ENCODE results near the gene BRWD1.
A peak's percentile ranks its signal among the peaks of the same experiment; 100 is the strongest.
"Not testable (repeated sequence)": the region's sequence is repeated elsewhere in the genome, so short reads cannot be mapped to it uniquely, and the experiment has no call there.

The BRWD1 gene

DNA sequence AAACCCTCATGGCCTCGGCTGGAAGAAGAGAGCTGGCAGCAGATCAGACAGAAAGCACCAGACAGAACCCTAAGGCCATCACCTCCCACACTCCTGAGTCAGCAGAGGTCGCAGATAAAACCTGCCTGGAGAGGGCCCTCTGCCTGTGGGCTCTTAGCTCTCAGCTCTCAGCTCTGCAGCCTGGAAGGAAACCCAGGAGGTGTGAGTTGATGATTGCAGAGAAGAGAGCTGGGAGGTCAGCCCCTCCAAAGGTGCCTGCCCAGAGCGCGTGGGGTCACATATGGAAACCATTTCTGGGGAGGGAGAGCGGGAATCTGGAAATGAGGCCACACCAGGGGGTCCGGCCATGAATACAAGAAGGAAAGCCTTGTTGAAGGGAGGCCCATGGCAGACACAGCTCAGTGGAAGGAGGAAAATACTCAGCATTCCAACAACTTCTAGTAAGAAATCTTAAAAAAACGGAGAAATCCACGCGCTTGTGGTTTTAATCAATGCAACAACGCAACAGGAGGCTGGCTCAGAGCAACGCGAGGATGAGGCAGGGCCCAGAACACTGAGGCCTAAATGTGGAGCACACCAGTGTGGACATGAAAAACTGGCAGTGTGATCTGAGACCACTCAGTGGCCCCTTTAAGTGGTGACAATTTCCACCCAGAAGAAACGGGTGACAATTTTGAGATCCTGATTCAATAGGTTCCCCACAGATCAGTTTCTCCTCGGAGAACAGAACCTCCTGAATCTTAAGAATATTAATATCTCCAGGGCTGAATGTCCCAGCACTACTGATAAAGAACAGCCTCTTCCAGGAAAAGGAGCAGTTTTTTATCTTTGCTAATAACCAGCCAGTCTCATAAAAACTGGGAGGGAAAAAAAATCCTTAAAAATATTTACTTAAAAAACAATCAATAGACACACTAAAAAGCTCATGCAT lies 175.9 kb downstream of the BRWD1 start:
- H3K4me1 Mint-ChIP-seq, result peaks cover 36% of the 10 kb centered on the region
- peak; percentile 45 for DNase-seq
- peaks cover 3% of the 10 kb centered on the region for H3K27me3 Mint-ChIP-seq (ENCODE audit: low read depth, poor library complexity)
- peak overlapping the region; percentile 42 for H3K4me3 Mint-ChIP-seq
- H3K9me3 Mint-ChIP-seq, result no peaks in the 10 kb centered on the region
- H3K36me3 Mint-ChIP-seq (ENCODE audit: low read depth), result no peaks in the 10 kb centered on the region
- H3K27ac Mint-ChIP-seq, result peak overlapping the region; percentile 88
- TF ChIP-seq, protein P1, sequence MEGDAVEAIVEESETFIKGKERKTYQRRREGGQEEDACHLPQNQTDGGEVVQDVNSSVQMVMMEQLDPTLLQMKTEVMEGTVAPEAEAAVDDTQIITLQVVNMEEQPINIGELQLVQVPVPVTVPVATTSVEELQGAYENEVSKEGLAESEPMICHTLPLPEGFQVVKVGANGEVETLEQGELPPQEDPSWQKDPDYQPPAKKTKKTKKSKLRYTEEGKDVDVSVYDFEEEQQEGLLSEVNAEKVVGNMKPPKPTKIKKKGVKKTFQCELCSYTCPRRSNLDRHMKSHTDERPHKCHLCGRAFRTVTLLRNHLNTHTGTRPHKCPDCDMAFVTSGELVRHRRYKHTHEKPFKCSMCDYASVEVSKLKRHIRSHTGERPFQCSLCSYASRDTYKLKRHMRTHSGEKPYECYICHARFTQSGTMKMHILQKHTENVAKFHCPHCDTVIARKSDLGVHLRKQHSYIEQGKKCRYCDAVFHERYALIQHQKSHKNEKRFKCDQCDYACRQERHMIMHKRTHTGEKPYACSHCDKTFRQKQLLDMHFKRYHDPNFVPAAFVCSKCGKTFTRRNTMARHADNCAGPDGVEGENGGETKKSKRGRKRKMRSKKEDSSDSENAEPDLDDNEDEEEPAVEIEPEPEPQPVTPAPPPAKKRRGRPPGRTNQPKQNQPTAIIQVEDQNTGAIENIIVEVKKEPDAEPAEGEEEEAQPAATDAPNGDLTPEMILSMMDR (IDR thresholded peaks at IDR 0.05), result no peak

DNA sequence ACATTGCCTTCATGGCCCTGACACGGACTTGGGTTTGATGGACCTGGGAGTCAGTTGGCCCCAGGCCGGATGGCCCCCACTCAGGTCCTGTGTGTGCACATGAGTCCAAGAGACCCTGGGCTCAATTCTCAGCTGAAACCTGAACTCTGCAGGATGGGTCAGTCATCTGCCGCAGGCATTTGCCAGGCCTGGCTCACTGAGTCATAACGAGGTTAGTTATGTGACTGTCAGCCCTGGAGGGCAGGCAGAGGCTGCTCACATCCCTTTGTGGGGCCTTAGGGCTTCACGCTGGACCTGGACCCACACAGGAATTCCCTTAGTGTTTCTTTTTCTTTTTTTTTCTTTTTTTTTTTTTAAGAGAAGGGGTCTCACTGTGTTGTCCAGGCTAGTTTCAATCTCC lies 176.7 kb downstream of the BRWD1 start:
- TF ChIP-seq, protein P1 (IDR thresholded peaks at IDR 0.05), result no peak
- DNase-seq, result no peak
- Mint-ChIP-seq H3K27me3 (ENCODE audit: low read depth, poor library complexity) (peaks cover 3% of the 10 kb centered on the region), H3K27ac (no peak overlapping the region), H3K9me3 (peaks cover 3% of the 10 kb centered on the region), H3K4me3 (no peak overlapping the region), H3K4me1 (peaks cover 30% of the 10 kb centered on the region), H3K36me3 (ENCODE audit: low read depth) (no peaks in the 10 kb centered on the region)

DNA sequence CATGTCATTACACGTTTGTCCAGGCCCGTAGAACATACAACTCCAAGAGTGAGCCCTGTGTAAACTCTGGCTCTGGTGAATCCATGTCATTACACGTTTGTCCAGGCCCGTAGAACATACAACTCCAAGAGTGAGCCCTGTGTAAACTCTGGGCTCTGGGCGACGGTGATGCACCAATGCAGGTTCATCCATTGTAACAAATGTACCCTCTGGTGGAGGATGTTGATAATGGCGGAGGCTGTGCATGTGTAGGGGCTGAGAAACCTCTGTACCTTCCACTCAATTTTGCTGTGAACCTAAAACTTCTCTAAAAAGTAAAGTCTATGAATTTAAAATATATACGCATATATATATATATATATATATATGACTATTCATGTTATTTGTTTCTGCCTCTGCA lies 177.3 kb downstream of the BRWD1 start:
- not testable (repeated sequence) for H3K9me3 Mint-ChIP-seq; DNase-seq; H3K27ac Mint-ChIP-seq; H3K36me3 Mint-ChIP-seq (ENCODE audit: low read depth); H3K27me3 Mint-ChIP-seq (ENCODE audit: low read depth, poor library complexity); H3K4me3 Mint-ChIP-seq
- peaks cover 24% of the 10 kb centered on the region for H3K4me1 Mint-ChIP-seq

DNA sequence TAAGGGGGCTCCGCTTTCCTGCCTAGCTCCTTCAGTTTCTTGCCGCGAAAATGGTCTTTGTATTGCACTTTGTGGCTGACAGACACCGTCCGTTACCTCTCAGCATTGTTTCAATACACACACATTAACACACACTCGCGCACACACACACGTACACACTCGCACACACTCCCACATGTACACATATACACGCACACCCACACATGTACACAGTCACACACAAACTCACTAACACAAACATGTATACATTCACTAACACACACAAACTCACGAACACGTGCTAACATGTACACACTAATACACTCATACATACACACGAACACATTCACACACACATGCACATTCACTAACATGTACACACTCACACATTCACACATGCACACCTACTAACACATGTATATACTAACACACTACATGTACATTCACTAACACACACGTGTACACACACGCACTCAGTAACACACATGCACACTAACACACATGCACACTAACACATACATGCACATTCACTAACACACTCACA lies 179.1 kb downstream of the BRWD1 start:
- no peak overlapping the region for H3K4me3 Mint-ChIP-seq
- no peak for DNase-seq
- TF ChIP-seq, protein P1 (IDR thresholded peaks at IDR 0.05), result no peak
- H3K27me3 Mint-ChIP-seq (ENCODE audit: low read depth, poor library complexity), result peaks cover 3% of the 10 kb centered on the region
- peaks cover 7% of the 10 kb centered on the region for H3K9me3 Mint-ChIP-seq
- H3K36me3 Mint-ChIP-seq (ENCODE audit: low read depth), result no peaks in the 10 kb centered on the region
- no peak overlapping the region for H3K27ac Mint-ChIP-seq
- H3K4me1 Mint-ChIP-seq, result peaks cover 21% of the 10 kb centered on the region

Data from nephron progenitor cell (in vitro differentiated cells).